ENCODE results near the gene SLC44A5.
"Not testable (repeated sequence)": the region's sequence is repeated elsewhere in the genome, so short reads cannot be mapped to it uniquely, and the experiment has no call there.

- not testable (repeated sequence) for TF ChIP-seq CTCF, POLR2AphosphoS5 (IDR thresholded peaks at IDR 0.05)
Observed at GRCh38 chr1:75404681-75405080, 206.2 kb downstream of the SLC44A5 start.

Data from breast epithelium (tissue), 3 donors.